Left forelimb (tissue), 1 donor: ENCODE data around the gene KCNC4.
A peak's percentile ranks its signal among the peaks of the same experiment; 100 is the strongest.

Source experiments
- DNase-seq: peaks from one replicate; pipeline ENCODE4 v3.0.0-alpha.2; 2018; ENCODE audit warnings: low spot score

KCNC4 gene

GRCh38 chr1:110209715-110210603 lies at the start of gene KCNC4:
KCNC4 (plus strand) TSS chr1:110210314; CDS start chr1:110211500, 1,186 bp downstream.
- DNase-seq: peak; percentile 78

DNA sequence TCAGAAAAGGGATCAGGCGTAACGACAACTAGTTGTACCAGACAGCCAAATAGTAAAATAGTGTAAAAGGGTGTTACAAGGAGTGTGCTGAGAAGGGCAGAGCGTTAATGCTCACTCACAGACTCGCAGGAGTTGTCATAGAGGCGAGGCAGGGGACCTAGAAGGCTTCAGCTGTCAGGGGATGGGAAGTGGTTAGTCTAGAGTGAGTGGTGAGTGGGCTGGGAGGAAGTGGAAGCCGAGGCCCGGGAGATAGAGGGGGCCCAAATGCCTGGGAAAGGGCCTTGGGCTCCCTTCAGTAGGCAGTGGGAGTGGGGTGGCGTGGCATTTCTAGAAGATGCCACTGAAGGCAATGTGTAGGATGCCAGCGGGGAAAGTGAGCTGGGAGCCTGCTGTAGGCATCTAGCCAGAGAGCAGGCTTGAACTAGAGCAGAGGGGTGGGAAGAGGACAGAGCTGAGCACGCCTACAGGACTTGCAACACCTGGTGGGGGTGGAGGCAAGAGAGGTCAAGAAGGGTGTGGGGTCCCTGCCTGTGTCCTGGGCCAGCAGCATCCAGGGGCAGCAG lies 49.5 kb upstream of the KCNC4 start:
- no peak for DNase-seq

DNA sequence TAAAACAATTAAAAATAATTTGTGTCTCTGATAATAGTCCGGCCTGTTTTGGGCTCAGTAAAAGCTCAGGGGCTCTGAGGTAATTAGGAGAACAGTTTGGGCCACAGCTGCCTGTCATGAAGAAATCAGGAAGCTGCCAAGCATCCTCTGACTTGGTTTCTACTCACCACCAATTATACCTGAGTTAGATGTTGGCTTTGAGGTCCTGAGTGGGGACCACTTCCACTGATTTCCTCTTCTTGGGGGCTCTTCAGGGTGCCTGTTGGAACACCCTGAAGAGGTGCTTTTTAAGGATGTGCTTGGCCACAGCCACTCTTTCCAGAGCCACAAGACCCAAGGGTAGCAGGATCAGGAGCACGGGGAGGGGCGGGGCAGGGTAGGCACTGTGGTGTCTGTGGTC lies 48.9 kb upstream of the KCNC4 start:
- no peak for DNase-seq

GRCh38 chr1:110161849-110162248 lies 48.3 kb upstream of the KCNC4 start:
- no peak for DNase-seq

DNA sequence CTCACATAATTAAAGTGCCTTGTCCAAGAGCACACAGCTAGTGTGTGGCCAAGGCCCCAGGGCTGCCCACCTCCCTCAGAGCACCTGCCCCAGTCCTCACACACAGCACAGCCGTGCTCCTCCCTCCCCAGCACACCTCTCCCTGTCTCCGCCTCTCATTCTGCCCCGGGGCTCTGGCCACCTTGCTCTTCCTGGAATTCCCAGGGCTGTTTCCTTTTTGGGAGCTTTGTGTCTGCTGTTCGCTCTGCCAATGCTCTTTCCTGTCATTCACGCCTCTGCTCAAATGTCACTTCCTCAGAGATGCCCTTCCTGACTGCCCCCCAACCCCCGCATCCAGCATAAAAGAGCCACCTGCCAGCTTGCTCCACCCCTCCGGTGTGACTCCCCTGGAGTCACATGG lies 46.5 kb upstream of the KCNC4 start:
- DNase-seq: no peak

- no peak for DNase-seq
Measured at GRCh38 chr1:110164725-110165350, 45.3 kb upstream of the KCNC4 start.

GRCh38 chr1:110165761-110166231 lies 44.3 kb upstream of the KCNC4 start:
- no peak for DNase-seq

GRCh38 chr1:110166861-110167260 lies 43.3 kb upstream of the KCNC4 start:
- no peak for DNase-seq

- DNase-seq: no peak
Measured at GRCh38 chr1:110170766-110171733, 39.1 kb upstream of the KCNC4 start.

DNA sequence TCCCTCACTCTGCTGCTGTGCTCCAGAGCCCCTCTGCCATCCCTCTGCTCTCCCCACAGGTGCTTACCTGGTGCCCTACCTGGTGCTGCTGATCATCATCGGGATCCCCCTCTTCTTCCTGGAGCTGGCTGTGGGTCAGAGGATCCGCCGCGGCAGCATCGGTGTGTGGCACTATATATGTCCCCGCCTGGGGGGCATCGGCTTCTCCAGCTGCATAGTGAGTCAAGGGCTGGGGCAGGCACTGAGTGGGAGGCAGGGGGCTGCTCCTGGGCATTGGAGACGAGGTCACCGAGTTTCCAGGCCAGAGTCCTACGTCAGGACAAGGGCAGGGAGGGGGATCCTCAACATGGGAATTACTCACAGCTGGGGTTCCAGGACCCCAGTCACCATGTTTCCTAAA lies 38.1 kb upstream of the KCNC4 start:
- DNase-seq: no peak

- DNase-seq: no peak
Measured at GRCh38 chr1:110173466-110174105, 36.5 kb upstream of the KCNC4 start.

DNA sequence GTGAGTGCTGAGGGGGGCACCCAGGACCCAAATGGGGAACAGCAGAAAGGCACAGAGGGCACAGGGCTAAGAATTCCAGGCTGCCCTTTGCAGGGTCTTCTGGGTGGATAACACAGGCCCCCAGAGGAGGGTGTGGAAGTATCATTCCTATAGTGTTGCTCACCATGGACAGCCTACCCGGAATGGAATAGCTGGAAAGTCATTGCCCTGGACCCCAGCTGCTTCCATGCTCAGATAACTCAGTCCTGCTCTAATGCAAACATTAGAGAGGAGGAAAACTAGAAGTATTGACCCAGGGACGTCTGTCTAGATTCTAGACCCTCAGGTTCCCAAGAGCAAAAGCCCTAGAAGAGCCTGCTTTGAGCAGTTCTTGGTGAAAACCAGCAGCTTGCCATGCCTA lies 35.2 kb upstream of the KCNC4 start:
- no peak for DNase-seq

- no peak for DNase-seq
Measured at GRCh38 chr1:110176299-110176956, 33.7 kb upstream of the KCNC4 start.

GRCh38 chr1:110177775-110178174 lies 32.3 kb upstream of the KCNC4 start:
- no peak for DNase-seq

DNA sequence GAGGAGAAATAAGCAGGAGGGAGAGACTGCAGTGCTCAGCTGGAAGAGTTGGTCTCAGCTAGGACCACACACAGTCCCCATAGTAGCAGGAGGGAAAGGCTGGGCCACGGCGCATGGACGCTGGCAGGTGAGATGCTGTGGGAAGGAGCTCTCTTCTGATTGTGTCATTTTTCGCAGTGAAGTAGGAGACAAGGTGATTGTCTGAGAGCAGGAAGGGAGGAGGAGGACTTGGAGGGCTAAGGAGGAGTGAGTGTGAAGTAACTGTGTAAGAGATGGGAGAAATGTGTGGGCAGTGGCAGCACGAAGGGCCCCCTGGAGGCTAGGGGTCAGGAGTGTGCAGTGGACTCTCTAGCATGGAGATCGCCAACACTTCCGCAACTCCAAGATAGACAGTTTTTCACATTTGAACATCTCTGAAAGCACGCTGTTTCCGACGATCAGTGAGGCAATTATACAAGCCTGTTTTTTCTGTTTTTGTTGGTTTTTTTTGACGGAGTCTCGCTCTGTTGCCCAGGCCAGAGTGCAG lies 26.4 kb upstream of the KCNC4 start:
- DNase-seq: no peak

DNA sequence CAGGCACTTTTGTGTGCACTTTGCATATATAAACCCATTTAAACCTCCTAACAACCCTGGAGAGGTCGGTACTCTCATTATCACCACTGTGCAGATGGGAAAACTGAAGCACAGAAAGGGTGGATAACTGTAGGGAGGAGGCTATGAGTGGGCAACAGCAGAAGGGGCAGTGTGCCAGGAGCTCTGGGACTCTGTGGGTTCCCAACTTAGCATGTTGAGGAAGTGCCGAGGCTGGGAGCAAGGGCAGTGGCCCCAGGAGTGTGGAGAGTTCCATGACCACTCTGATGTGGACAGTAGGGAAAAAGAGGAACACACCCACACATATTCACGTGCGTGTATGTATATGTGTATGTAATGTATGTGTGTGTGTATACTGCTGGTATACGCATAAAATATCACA lies 25.7 kb upstream of the KCNC4 start:
- no peak for DNase-seq

GRCh38 chr1:110185181-110185580 lies 24.9 kb upstream of the KCNC4 start:
- DNase-seq: no peak

DNA sequence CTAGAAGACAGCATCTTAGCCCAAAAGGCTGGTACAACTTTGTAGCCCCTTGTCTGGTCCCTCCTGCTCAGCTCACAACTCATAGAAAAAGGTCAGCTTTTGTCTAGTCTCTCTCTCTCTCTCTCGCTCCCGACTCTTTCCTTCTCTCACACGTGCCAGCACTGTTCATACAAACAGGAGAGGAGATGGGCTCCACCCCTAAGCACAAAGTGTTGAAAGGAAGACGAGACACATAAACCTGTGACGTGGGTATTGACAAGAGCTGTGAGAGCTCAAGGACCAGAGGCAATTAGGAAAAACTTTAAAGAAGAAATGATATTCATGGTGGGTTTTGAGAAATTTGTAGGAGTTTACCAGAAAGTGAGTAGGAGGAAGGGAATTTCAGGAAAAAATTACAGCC lies 23.6 kb upstream of the KCNC4 start:
- no peak for DNase-seq

DNA sequence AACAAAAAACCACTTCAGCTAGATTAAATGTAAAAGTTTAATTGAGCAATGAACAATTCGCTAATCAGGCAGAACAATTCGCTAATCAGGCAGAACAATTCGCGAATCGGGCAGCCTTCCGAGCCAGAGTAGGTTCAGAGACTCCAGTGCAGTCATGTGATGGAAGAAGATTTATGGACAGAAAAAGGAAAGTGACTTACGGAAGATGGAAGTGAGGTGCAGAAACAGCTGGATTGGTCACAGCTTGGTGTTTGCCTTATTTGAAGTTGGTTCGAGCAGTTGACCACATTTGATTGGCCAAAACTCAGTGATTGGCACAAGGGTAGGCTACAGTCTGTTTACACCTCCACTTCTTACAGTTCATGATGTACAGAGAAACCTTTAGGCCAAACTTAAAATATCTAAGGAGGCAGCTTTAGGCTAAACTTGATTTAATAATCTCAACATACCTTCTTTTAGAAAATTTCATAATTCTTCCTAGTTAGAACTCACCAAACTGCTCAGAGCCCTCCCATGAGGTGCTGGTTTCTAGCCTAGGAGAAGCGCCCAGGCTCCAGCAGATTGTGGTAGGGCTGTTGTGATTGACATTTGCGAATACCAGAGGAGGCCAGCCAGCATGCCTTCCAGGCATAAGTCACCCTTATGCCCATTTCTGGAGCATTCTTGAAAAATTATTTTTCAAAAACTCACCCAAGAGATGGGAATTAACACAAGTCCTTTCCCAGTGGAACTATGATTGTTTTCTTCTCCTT lies 22.8 kb upstream of the KCNC4 start:
- DNase-seq: no peak
